Endothelial cell (in vitro differentiated cells): ENCODE measurements around the gene CDC42BPG. TPM values are rescaled to one million over a fixed set of nuclear protein-coding genes. Genes with fewer than 3 reads are reported as not detected.

Experiments used
- DNase-seq: peaks from one replicate; pipeline ENCODE4 v3.0.0; 2021; ENCODE audit warnings: low spot score
- H3K27ac Mint-ChIP-seq: one replicate; pipeline ENCODE4 v1.8.0; 2021; ENCODE audit warnings: mixed read lengths, inconsistent platforms; ENCODE audit not compliant: unreplicated experiment
- H3K27me3 Mint-ChIP-seq: one replicate; pipeline ENCODE4 v1.8.0; 2021; ENCODE audit warnings: mild to moderate bottlenecking, moderate library complexity, mixed read lengths, inconsistent platforms; ENCODE audit not compliant: unreplicated experiment
- H3K36me3 Mint-ChIP-seq: one replicate; pipeline ENCODE4 v1.8.0; 2021; ENCODE audit warnings: mild to moderate bottlenecking, low read depth, mixed read lengths, inconsistent platforms; ENCODE audit not compliant: unreplicated experiment
- H3K4me1 Mint-ChIP-seq: one replicate; pipeline ENCODE4 v1.8.0; 2021; ENCODE audit warnings: mild to moderate bottlenecking, mixed read lengths, inconsistent platforms; ENCODE audit not compliant: unreplicated experiment
- H3K4me3 Mint-ChIP-seq: one replicate; pipeline ENCODE4 v1.8.0; 2021; ENCODE audit warnings: mild to moderate bottlenecking, mixed read lengths, inconsistent platforms; ENCODE audit not compliant: unreplicated experiment
- H3K9me3 Mint-ChIP-seq: one replicate; pipeline ENCODE4 v1.8.0; 2021; ENCODE audit warnings: mixed read lengths, inconsistent platforms; ENCODE audit not compliant: unreplicated experiment
- total RNA-seq: library from RNA; stranded (reverse); fragmentation: NEBNext Ultra II Directional; extraction: Animal tissue kit (Norgen Biotek cat#: 25700); gene quantifications from one replicate; pipeline ENCODE4 v1.2.1, GENCODE V29; 2021; ENCODE audit not compliant: unreplicated experiment
- TF ChIP-seq, protein P1 (sequence below): fragments of 200-600 bp; sonication (generic); IDR thresholded peaks from one replicate; pipeline ENCODE4 v1.5.0; 2021; ENCODE audit warnings: antibody characterized with exemption; ENCODE audit not compliant: unreplicated experiment

CDC42BPG gene
- total RNA-seq, 1 donor from 2014 or later, result 4.1 TPM

DNA sequence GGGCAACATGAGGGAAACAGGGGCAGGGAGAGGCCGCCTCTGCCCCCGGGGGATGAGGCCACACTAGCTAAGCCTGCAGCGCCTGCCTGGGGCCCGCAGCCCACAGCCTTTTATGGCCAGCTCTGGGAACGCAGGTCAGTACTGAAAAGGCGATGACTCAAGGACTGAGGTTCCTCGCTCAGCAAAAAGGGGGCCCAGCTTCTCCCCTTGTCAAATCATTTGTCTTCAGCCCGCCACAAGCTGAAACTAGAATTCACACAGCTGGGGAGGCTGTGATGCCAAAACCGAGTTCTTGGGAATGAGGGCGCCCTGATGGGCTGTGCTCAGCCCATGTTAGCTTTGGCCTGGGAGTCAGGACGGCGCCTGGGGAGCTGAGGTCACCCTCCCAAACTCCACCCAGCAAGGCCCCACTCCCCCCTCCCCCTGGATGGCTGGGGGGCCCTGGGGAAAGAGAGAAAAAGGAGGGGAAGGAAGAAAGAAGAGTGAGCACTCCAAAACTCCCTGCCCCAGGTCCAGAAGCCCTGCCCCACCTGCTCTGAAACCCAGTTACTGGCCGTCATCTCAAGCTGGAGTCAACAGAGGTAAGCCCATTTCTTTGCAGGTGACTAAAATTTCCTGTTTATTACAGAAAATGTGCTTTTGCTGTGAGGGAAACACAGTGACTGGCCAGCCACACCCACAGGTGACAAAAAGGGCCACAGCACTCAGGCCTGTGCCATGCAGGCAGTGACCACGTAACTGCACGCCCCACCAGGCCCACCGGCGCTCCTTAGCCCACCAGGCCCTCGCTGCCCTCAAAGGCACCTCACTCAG, 20.2 kb upstream of the CDC42BPG start:
- DNase-seq, result no peak
- H3K27me3 Mint-ChIP-seq, result peaks cover 5% of the 10 kb centered on the region
- peaks cover 22% of the 10 kb centered on the region for H3K4me1 Mint-ChIP-seq
- H3K9me3 Mint-ChIP-seq, result no peaks in the 10 kb centered on the region
- H3K4me3 Mint-ChIP-seq, result no peak overlapping the region
- H3K27ac Mint-ChIP-seq, result no peak overlapping the region
- TF ChIP-seq, protein P1, sequence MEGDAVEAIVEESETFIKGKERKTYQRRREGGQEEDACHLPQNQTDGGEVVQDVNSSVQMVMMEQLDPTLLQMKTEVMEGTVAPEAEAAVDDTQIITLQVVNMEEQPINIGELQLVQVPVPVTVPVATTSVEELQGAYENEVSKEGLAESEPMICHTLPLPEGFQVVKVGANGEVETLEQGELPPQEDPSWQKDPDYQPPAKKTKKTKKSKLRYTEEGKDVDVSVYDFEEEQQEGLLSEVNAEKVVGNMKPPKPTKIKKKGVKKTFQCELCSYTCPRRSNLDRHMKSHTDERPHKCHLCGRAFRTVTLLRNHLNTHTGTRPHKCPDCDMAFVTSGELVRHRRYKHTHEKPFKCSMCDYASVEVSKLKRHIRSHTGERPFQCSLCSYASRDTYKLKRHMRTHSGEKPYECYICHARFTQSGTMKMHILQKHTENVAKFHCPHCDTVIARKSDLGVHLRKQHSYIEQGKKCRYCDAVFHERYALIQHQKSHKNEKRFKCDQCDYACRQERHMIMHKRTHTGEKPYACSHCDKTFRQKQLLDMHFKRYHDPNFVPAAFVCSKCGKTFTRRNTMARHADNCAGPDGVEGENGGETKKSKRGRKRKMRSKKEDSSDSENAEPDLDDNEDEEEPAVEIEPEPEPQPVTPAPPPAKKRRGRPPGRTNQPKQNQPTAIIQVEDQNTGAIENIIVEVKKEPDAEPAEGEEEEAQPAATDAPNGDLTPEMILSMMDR, result no peak
- peaks cover 18% of the 10 kb centered on the region for H3K36me3 Mint-ChIP-seq

DNA sequence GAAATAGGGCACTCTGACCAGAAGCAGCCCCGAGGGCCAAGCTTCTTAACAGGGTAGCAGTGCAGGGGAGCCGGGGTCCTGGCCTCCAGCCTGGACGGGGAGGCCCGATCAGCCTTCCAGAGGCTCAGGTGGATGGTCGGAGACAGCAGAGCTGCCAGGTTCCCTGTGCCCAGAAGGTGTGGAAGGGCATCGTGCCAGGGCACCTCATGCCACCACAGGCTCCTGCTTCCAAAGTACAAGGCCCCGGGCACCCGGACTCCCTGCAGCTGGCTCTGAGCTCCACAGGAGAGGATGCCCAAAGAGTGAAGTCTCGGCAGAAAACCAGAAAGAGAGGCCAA, 19.7 kb upstream of the CDC42BPG start:
- no peak for DNase-seq
- H3K4me3 Mint-ChIP-seq, result no peak overlapping the region
- H3K9me3 Mint-ChIP-seq, result no peaks in the 10 kb centered on the region
- H3K4me1 Mint-ChIP-seq, result peaks cover 22% of the 10 kb centered on the region
- H3K36me3 Mint-ChIP-seq, result peaks cover 18% of the 10 kb centered on the region
- H3K27me3 Mint-ChIP-seq, result peaks cover 5% of the 10 kb centered on the region
- no peak overlapping the region for H3K27ac Mint-ChIP-seq
- TF ChIP-seq, protein P1, result no peak

DNA sequence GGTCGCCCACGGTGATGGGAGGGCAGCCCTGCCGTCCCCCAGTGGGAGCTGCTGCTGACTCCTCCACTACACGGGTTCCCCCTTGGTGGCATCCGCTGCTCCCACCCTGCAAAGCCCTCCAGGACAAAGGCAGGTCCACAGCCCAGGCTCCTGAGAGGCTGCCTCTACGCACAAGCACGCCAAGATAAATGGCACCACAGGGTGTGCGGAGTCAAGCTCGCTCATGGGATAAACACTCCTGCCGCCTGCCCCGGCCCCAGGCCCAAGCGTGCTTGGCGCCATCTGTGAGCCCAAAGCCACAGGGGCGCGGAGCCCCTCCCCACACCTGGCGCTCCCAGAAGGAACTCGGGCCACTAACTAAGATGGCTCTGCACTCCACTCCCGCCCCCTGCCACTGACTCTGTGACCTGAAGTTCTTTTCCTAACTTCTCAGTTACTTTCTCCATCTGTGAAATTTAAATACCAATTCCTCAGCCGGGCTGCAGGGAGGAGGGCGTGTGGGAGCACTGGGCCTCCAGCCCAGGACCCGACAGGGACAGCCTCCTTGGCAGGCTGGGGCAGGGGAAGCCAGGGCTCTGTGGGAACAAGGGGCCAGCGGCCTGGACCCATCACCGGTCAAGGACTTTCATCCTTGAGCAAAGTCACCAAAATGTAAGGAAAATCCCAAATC, 19.1 kb upstream of the CDC42BPG start:
- no peaks in the 10 kb centered on the region for H3K9me3 Mint-ChIP-seq
- H3K27me3 Mint-ChIP-seq, result peaks cover 4% of the 10 kb centered on the region
- no peak overlapping the region for H3K27ac Mint-ChIP-seq
- TF ChIP-seq, protein P1, result no peak
- H3K4me1 Mint-ChIP-seq, result peaks cover 19% of the 10 kb centered on the region
- H3K36me3 Mint-ChIP-seq, result peaks cover 17% of the 10 kb centered on the region
- no peak overlapping the region for H3K4me3 Mint-ChIP-seq
- DNase-seq, result no peak

DNA sequence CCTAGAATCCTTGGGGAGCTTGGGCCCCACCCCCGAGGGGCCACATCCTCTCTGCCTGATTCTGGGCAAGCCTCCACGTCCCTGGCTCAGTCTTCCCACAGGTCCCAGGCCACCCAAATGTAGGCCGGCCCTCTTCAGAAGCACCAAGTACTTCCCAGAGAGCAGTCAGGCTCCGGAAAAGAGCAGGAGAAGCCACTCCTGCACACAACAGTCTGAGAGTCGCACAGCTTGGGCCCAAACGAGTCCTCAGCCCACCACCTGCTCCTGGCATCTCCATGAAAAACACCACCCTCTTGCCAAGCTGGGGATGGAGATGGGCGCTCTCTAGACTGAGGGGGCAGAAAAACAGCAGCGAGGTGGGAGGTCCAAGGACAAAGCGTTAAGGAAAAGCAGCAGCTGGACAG, 18.5 kb upstream of the CDC42BPG start:
- no peaks in the 10 kb centered on the region for H3K9me3 Mint-ChIP-seq
- H3K27me3 Mint-ChIP-seq, result peaks cover 3% of the 10 kb centered on the region
- peak overlapping the region; percentile 61 for H3K27ac Mint-ChIP-seq
- H3K4me1 Mint-ChIP-seq, result peaks cover 14% of the 10 kb centered on the region
- H3K36me3 Mint-ChIP-seq, result peaks cover 13% of the 10 kb centered on the region
- DNase-seq, result no peak
- TF ChIP-seq, protein P1, result no peak
- H3K4me3 Mint-ChIP-seq, result no peak overlapping the region
